ENCODE results near the gene CFAP61.

GRCh38 chr20:20216941-20217340 lies 164.6 kb downstream of the CFAP61 start:
- TF ChIP-seq CTCF (IDR thresholded peaks at IDR 0.05) = no peak
- TF ChIP-seq POLR2A (IDR thresholded peaks at IDR 0.05) = no peak
